WTC11 (cell line): Measurements from ENCODE around the gene TRPM4. TPM values are rescaled to one million over a fixed set of nuclear protein-coding genes. Genes with fewer than 3 reads are reported as not detected.

Experiments used
- ATAC-seq: fragments of 200-7000 bp; cut with Tn5 transposase; 2 replicates; pipeline ENCODE4 v1.10.0; 2021; ENCODE audit warnings: mild to moderate bottlenecking, moderate library complexity
- CTCF ChIA-PET: fragments of 300-600 bp; sonication (Branson Sonifier 250); formaldehyde crosslinking; loops from one replicate; lab custom pipeline; 2021; ENCODE audit warnings: antibody characterized with exemption; lab: Charles Lee
- POLR2A ChIA-PET: fragments of 350-600 bp; sonication (Branson Sonifier 250); formaldehyde crosslinking; loops from one replicate; lab custom pipeline; 2021; ENCODE audit warnings: antibody characterized with exemption; lab: Charles Lee
- DNase-seq: peaks from one replicate; pipeline ENCODE4 v3.0.0; 2021; ENCODE audit warnings: low spot score
- H3K27ac Mint-ChIP-seq: 2 replicates; pipeline ENCODE4 v1.8.0; 2021; ENCODE audit warnings: mixed read lengths
- H3K27me3 Mint-ChIP-seq: 2 replicates; pipeline ENCODE4 v1.8.0; 2021; ENCODE audit warnings: low read depth, mild to moderate bottlenecking, moderate library complexity, mixed read lengths
- H3K36me3 Mint-ChIP-seq: 2 replicates; pipeline ENCODE4 v1.8.0; 2021; ENCODE audit warnings: mixed read lengths
- H3K4me1 Mint-ChIP-seq: 2 replicates; pipeline ENCODE4 v1.8.0; 2022; ENCODE audit warnings: mixed read lengths
- H3K4me3 Mint-ChIP-seq: 2 replicates; pipeline ENCODE4 v1.8.0; 2021; ENCODE audit warnings: mild to moderate bottlenecking, moderate library complexity, mixed read lengths
- H3K9me3 Mint-ChIP-seq: 2 replicates; pipeline ENCODE4 v1.8.0; 2021; ENCODE audit warnings: mixed read lengths
- ATF1 ChIP-seq: sonication (generic); formaldehyde crosslinking; IDR thresholded peaks from 2 replicates; pipeline ENCODE4 v1.8.1; 2023; ENCODE audit warnings: mild to moderate bottlenecking, moderate library complexity, missing genetic modification reagents
- CREB1 ChIP-seq: sonication (generic); formaldehyde crosslinking; IDR thresholded peaks from 2 replicates; pipeline ENCODE4 v1.8.0; 2023; ENCODE audit warnings: mild to moderate bottlenecking, missing genetic modification reagents
- ETV6 ChIP-seq: sonication (generic); formaldehyde crosslinking; IDR thresholded peaks from 2 replicates; pipeline ENCODE4 v1.8.1; 2022; ENCODE audit warnings: mild to moderate bottlenecking, missing genetic modification reagents
- HMGA2 ChIP-seq: fragments of 250-450 bp; sonication (Bioruptor Pico); IDR thresholded peaks from 2 replicates; pipeline ENCODE4 v1.4.0; 2021; ENCODE audit warnings: mild to moderate bottlenecking, moderate library complexity
- JUN ChIP-seq: sonication (generic); formaldehyde crosslinking; IDR thresholded peaks from 2 replicates; pipeline ENCODE4 v1.8.0; 2023; ENCODE audit warnings: mild to moderate bottlenecking, missing genetic modification reagents
- NFE2L1 ChIP-seq: sonication (generic); formaldehyde crosslinking; IDR thresholded peaks from 2 replicates; pipeline ENCODE4 v1.8.1; 2023; ENCODE audit warnings: missing genetic modification reagents
- RELA ChIP-seq: sonication (generic); formaldehyde crosslinking; IDR thresholded peaks from 2 replicates; pipeline ENCODE4 v1.8.1; 2022; ENCODE audit warnings: missing genetic modification reagents, mild to moderate bottlenecking, borderline replicate concordance
- TCF7 ChIP-seq: sonication (generic); formaldehyde crosslinking; IDR thresholded peaks from 2 replicates; pipeline ENCODE4 v1.8.0; 2022; ENCODE audit warnings: mild to moderate bottlenecking, low read depth, missing genetic modification reagents, moderate library complexity
- TEAD4 ChIP-seq: sonication (generic); formaldehyde crosslinking; IDR thresholded peaks from 2 replicates; pipeline ENCODE4 v1.8.0; 2022; ENCODE audit warnings: mild to moderate bottlenecking, missing genetic modification reagents
- ZNF219 ChIP-seq: sonication (generic); formaldehyde crosslinking; IDR thresholded peaks from 2 replicates; pipeline ENCODE4 v1.8.0; 2023; ENCODE audit warnings: missing genetic modification reagents, mild to moderate bottlenecking, borderline replicate concordance
- ZNF396 ChIP-seq: fragments of 250-450 bp; sonication (Bioruptor Pico); IDR thresholded peaks from 2 replicates; pipeline ENCODE4 v1.8.0; 2021; ENCODE audit warnings: mild to moderate bottlenecking, moderate library complexity, borderline replicate concordance
- total RNA-seq: library from RNA; stranded (reverse); gene quantifications from 3 replicates; pipeline ENCODE4 v1.2.3, GENCODE V29; 2021
- TF ChIP-seq, protein P1 (sequence below): sonication (generic); formaldehyde crosslinking; IDR thresholded peaks from 2 replicates; pipeline ENCODE4 v1.8.1; 2023; ENCODE audit warnings: mild to moderate bottlenecking, missing genetic modification reagents
- TF ChIP-seq, protein P2 (sequence below): sonication (generic); formaldehyde crosslinking; IDR thresholded peaks from 2 replicates; pipeline ENCODE4 v1.8.1; 2022; ENCODE audit warnings: mild to moderate bottlenecking, missing genetic modification reagents, moderate library complexity, borderline replicate concordance
- TF ChIP-seq, protein P3 (sequence below): sonication (generic); formaldehyde crosslinking; IDR thresholded peaks from 2 replicates; pipeline ENCODE4 v1.8.1; 2023; ENCODE audit warnings: mild to moderate bottlenecking, missing genetic modification reagents, borderline replicate concordance
- TF ChIP-seq, protein P4 (sequence below): sonication (generic); formaldehyde crosslinking; IDR thresholded peaks from 2 replicates; pipeline ENCODE4 v1.8.0; 2023; ENCODE audit warnings: missing genetic modification reagents
- TF ChIP-seq, protein P5 (sequence below): sonication (generic); formaldehyde crosslinking; IDR thresholded peaks from 2 replicates; pipeline ENCODE4 v1.8.1; 2022; ENCODE audit warnings: missing genetic modification reagents, borderline replicate concordance
- TF ChIP-seq, protein P6 (sequence below): fragments of 200-600 bp; IDR thresholded peaks from 2 replicates; pipeline ENCODE4 v1.8.0; 2022; ENCODE audit warnings: antibody characterized with exemption

Gene TRPM4
- total RNA-seq, 1 experiment from 2014 or later: 15.5 TPM

DNA sequence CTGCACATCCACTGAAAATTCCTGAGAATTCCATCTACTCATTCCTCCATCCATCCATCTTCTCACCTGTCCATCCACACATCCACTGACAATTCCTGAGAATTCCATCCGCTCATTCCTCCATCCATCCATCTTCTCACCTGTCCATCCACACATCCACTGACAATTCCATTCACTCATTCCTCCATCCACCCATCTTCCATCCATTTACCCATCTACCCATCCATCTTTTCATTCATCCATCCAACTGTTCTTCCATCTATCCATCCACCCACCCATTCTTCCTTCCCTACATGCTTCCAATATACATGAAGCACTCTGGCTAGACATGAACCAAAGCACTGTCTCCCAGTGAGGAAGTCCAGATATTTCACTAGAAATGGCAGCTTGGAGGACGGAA is 15.6 kb downstream of the TRPM4 start:
- H3K36me3 Mint-ChIP-seq: 0 out of 2 replicates have a peak, but pooled peaks cover 3% of the 10 kb centered on the region
- no peaks in the 10 kb centered on the region for H3K9me3 Mint-ChIP-seq
- H3K4me1 Mint-ChIP-seq: no peaks in the 10 kb centered on the region
- TF ChIP-seq, protein P1, sequence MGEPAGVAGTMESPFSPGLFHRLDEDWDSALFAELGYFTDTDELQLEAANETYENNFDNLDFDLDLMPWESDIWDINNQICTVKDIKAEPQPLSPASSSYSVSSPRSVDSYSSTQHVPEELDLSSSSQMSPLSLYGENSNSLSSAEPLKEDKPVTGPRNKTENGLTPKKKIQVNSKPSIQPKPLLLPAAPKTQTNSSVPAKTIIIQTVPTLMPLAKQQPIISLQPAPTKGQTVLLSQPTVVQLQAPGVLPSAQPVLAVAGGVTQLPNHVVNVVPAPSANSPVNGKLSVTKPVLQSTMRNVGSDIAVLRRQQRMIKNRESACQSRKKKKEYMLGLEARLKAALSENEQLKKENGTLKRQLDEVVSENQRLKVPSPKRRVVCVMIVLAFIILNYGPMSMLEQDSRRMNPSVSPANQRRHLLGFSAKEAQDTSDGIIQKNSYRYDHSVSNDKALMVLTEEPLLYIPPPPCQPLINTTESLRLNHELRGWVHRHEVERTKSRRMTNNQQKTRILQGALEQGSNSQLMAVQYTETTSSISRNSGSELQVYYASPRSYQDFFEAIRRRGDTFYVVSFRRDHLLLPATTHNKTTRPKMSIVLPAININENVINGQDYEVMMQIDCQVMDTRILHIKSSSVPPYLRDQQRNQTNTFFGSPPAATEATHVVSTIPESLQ (CRISPR knock-in tag): no peak
- TF ChIP-seq HMGA2 (CRISPR knock-in tag) (no peak), TEAD4 (no peak), CREB1 (CRISPR knock-in tag) (no peak), ZNF219 (no peak), JUN (no peak), TCF7 (CRISPR knock-in tag) (no peak), ZNF396 (CRISPR knock-in tag) (no peak), ETV6 (CRISPR knock-in tag) (no peak), ATF1 (no peak), NFE2L1 (CRISPR knock-in tag) (no peak), RELA (CRISPR knock-in tag) (no peak)
- TF ChIP-seq, protein P2, sequence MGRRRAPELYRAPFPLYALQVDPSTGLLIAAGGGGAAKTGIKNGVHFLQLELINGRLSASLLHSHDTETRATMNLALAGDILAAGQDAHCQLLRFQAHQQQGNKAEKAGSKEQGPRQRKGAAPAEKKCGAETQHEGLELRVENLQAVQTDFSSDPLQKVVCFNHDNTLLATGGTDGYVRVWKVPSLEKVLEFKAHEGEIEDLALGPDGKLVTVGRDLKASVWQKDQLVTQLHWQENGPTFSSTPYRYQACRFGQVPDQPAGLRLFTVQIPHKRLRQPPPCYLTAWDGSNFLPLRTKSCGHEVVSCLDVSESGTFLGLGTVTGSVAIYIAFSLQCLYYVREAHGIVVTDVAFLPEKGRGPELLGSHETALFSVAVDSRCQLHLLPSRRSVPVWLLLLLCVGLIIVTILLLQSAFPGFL: no peak
- TF ChIP-seq, protein P3, sequence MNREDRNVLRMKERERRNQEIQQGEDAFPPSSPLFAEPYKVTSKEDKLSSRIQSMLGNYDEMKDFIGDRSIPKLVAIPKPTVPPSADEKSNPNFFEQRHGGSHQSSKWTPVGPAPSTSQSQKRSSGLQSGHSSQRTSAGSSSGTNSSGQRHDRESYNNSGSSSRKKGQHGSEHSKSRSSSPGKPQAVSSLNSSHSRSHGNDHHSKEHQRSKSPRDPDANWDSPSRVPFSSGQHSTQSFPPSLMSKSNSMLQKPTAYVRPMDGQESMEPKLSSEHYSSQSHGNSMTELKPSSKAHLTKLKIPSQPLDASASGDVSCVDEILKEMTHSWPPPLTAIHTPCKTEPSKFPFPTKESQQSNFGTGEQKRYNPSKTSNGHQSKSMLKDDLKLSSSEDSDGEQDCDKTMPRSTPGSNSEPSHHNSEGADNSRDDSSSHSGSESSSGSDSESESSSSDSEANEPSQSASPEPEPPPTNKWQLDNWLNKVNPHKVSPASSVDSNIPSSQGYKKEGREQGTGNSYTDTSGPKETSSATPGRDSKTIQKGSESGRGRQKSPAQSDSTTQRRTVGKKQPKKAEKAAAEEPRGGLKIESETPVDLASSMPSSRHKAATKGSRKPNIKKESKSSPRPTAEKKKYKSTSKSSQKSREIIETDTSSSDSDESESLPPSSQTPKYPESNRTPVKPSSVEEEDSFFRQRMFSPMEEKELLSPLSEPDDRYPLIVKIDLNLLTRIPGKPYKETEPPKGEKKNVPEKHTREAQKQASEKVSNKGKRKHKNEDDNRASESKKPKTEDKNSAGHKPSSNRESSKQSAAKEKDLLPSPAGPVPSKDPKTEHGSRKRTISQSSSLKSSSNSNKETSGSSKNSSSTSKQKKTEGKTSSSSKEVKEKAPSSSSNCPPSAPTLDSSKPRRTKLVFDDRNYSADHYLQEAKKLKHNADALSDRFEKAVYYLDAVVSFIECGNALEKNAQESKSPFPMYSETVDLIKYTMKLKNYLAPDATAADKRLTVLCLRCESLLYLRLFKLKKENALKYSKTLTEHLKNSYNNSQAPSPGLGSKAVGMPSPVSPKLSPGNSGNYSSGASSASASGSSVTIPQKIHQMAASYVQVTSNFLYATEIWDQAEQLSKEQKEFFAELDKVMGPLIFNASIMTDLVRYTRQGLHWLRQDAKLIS (CRISPR knock-in tag): no peak
- TF ChIP-seq, protein P4, sequence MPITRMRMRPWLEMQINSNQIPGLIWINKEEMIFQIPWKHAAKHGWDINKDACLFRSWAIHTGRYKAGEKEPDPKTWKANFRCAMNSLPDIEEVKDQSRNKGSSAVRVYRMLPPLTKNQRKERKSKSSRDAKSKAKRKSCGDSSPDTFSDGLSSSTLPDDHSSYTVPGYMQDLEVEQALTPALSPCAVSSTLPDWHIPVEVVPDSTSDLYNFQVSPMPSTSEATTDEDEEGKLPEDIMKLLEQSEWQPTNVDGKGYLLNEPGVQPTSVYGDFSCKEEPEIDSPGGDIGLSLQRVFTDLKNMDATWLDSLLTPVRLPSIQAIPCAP (CRISPR knock-in tag): no peak
- TF ChIP-seq, protein P5, sequence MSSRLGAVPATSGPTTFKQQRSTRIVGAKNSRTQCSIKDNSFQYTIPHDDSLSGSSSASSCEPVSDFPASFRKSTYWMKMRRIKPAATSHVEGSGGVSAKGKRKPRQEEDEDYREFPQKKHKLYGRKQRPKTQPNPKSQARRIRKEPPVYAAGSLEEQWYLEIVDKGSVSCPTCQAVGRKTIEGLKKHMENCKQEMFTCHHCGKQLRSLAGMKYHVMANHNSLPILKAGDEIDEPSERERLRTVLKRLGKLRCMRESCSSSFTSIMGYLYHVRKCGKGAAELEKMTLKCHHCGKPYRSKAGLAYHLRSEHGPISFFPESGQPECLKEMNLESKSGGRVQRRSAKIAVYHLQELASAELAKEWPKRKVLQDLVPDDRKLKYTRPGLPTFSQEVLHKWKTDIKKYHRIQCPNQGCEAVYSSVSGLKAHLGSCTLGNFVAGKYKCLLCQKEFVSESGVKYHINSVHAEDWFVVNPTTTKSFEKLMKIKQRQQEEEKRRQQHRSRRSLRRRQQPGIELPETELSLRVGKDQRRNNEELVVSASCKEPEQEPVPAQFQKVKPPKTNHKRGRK (CRISPR knock-in tag): no peak
- TF ChIP-seq, protein P6, sequence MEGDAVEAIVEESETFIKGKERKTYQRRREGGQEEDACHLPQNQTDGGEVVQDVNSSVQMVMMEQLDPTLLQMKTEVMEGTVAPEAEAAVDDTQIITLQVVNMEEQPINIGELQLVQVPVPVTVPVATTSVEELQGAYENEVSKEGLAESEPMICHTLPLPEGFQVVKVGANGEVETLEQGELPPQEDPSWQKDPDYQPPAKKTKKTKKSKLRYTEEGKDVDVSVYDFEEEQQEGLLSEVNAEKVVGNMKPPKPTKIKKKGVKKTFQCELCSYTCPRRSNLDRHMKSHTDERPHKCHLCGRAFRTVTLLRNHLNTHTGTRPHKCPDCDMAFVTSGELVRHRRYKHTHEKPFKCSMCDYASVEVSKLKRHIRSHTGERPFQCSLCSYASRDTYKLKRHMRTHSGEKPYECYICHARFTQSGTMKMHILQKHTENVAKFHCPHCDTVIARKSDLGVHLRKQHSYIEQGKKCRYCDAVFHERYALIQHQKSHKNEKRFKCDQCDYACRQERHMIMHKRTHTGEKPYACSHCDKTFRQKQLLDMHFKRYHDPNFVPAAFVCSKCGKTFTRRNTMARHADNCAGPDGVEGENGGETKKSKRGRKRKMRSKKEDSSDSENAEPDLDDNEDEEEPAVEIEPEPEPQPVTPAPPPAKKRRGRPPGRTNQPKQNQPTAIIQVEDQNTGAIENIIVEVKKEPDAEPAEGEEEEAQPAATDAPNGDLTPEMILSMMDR: no peak
- H3K27me3 Mint-ChIP-seq: no peaks in the 10 kb centered on the region
- no peak overlapping the region for H3K4me3 Mint-ChIP-seq
- DNase-seq (no peak), ATAC-seq (no peak)
- ChIA-PET CTCF (interaction anchor here (2.3 kb wide), 1 partner anchor 26 kb away, joined by 7 read pairs; no protein-coding TSS in a partner anchor), POLR2A (no interaction called here)
- H3K27ac Mint-ChIP-seq: no peak overlapping the region
